HFF-Myc (cell line): ENCODE results near the gene RGS9.

Experiments used
- DNase-seq: peaks from one replicate; pipeline ENCODE4 v3.0.0-alpha.2; 2011; ENCODE audit warnings: low read depth; ENCODE audit errors: extremely low read depth
- H3K4me3 ChIP-seq: replicated peaks from 2 replicates; pipeline ENCODE4 v1.5.1; 2011; ENCODE audit warnings: low read depth, mild to moderate bottlenecking, control low read depth, low read length
- CTCF ChIP-seq: IDR thresholded peaks from 2 replicates; pipeline ENCODE4 v1.5.1; 2012; ENCODE audit warnings: mild to moderate bottlenecking, low read depth, low read length, control low read depth; ENCODE audit errors: missing control alignments

The RGS9 gene

GRCh38 chr17:65229621-65229995 is 92.4 kb downstream of the RGS9 start:
- no peak for TF ChIP-seq CTCF
- H3K4me3 ChIP-seq, result no peak overlapping the region
- no peak for DNase-seq

- no peak overlapping the region for H3K4me3 ChIP-seq
- TF ChIP-seq CTCF, result no peak
- no peak for DNase-seq
Observed at GRCh38 chr17:65230040-65230439, 92.9 kb downstream of the RGS9 start.

GRCh38 chr17:65231086-65231485 is 93.9 kb downstream of the RGS9 start:
- H3K4me3 ChIP-seq, result no peak overlapping the region
- TF ChIP-seq CTCF, result no peak
- DNase-seq, result no peak

GRCh38 chr17:65231662-65232335 is 94.6 kb downstream of the RGS9 start:
- DNase-seq, result peak; percentile 57
- H3K4me3 ChIP-seq, result no peak overlapping the region
- TF ChIP-seq CTCF, result peak; percentile 83

GRCh38 chr17:65235284-65235683 is 98.1 kb downstream of the RGS9 start:
- TF ChIP-seq CTCF, result no peak
- H3K4me3 ChIP-seq, result no peak overlapping the region
- no peak for DNase-seq

- TF ChIP-seq CTCF, result no peak
- DNase-seq, result no peak
- no peak overlapping the region for H3K4me3 ChIP-seq
Observed at GRCh38 chr17:65236321-65236720, 99.2 kb downstream of the RGS9 start.
